Nephron progenitor cell (in vitro differentiated cells): ENCODE results near the gene PYY.

Source experiments
- DNase-seq: peaks from one replicate; pipeline ENCODE4 v3.0.0; 2021
- H3K27ac Mint-ChIP-seq: 2 replicates; pipeline ENCODE4 v1.8.0; 2021; ENCODE audit warnings: mild to moderate bottlenecking, moderate library complexity, mixed read lengths
- H3K27me3 Mint-ChIP-seq: 2 replicates; pipeline ENCODE4 v1.8.0; 2021; ENCODE audit warnings: mild to moderate bottlenecking, low read depth, mixed read lengths; ENCODE audit not compliant: poor library complexity
- H3K36me3 Mint-ChIP-seq: 2 replicates; pipeline ENCODE4 v1.8.0; 2021; ENCODE audit warnings: low read depth, mixed read lengths
- H3K4me1 Mint-ChIP-seq: 2 replicates; pipeline ENCODE4 v1.8.0; 2021; ENCODE audit warnings: mixed read lengths
- H3K4me3 Mint-ChIP-seq: 2 replicates; pipeline ENCODE4 v1.8.0; 2021; ENCODE audit warnings: mild to moderate bottlenecking, moderate library complexity, mixed read lengths
- H3K9me3 Mint-ChIP-seq: 2 replicates; pipeline ENCODE4 v1.8.0; 2021; ENCODE audit warnings: mild to moderate bottlenecking, moderate library complexity, mixed read lengths
- CTCF ChIP-seq: fragments of 200-600 bp; sonication (generic); IDR thresholded peaks from 2 replicates; pipeline ENCODE4 v1.5.0; 2021; ENCODE audit warnings: antibody characterized with exemption

Gene PYY

GRCh38 chr17:43988301-43988700 lies 34.6 kb upstream of the PYY start:
- Mint-ChIP-seq H3K4me1 (peaks cover 17% of the 10 kb centered on the region), H3K27me3 (peaks cover 47% of the 10 kb centered on the region), H3K27ac (no peak overlapping the region), H3K4me3 (no peak overlapping the region), H3K9me3 (no peaks in the 10 kb centered on the region), H3K36me3 (no peaks in the 10 kb centered on the region)
- DNase-seq = no peak
- no peak for TF ChIP-seq CTCF

- DNase-seq = no peak
- peaks cover 56% of the 10 kb centered on the region for H3K27me3 Mint-ChIP-seq
- H3K4me3 Mint-ChIP-seq = no peak overlapping the region
- TF ChIP-seq CTCF = no peak
- H3K27ac Mint-ChIP-seq = no peak overlapping the region
- no peaks in the 10 kb centered on the region for H3K9me3 Mint-ChIP-seq
- H3K4me1 Mint-ChIP-seq = peaks cover 17% of the 10 kb centered on the region
- H3K36me3 Mint-ChIP-seq = no peaks in the 10 kb centered on the region
Observed at GRCh38 chr17:43987131-43988021, 33.6 kb upstream of the PYY start.

GRCh38 chr17:43986225-43986981 lies 32.7 kb upstream of the PYY start:
- no peak for DNase-seq
- no peak for TF ChIP-seq CTCF
- Mint-ChIP-seq H3K27ac (no peak overlapping the region), H3K36me3 (no peaks in the 10 kb centered on the region), H3K4me3 (no peak overlapping the region), H3K4me1 (peaks cover 17% of the 10 kb centered on the region), H3K9me3 (no peaks in the 10 kb centered on the region), H3K27me3 (peaks cover 66% of the 10 kb centered on the region)

GRCh38 chr17:43984521-43984920 lies 30.8 kb upstream of the PYY start:
- H3K27me3 Mint-ChIP-seq = peaks cover 85% of the 10 kb centered on the region

GRCh38 chr17:43983515-43984411 lies 30.0 kb upstream of the PYY start:
- Mint-ChIP-seq H3K4me3 (peak overlapping the region; percentile 75), H3K27me3 (peaks cover 88% of the 10 kb centered on the region), H3K9me3 (no peaks in the 10 kb centered on the region), H3K27ac (no peak overlapping the region), H3K4me1 (peaks cover 17% of the 10 kb centered on the region), H3K36me3 (no peaks in the 10 kb centered on the region)
- TF ChIP-seq CTCF = peak; percentile 23
- DNase-seq = peak; percentile 75

More at GRCh38 chr17:43984521-43984920, 30.8 kb upstream of the PYY start:
- Mint-ChIP-seq H3K27ac (no peak overlapping the region), H3K4me3 (peak overlapping the region; percentile 75), H3K9me3 (no peaks in the 10 kb centered on the region), H3K4me1 (peaks cover 17% of the 10 kb centered on the region), H3K36me3 (no peaks in the 10 kb centered on the region)
- no peak for DNase-seq
- TF ChIP-seq CTCF = no peak
